IPS-11a (cell line): ENCODE results near the gene NRF1.
"Not testable (repeated sequence)": the region's sequence is repeated elsewhere in the genome, so short reads cannot be mapped to it uniquely, and the experiment has no call there.

ENCODE experiments used
- H3K4me3 ChIP-seq: one replicate; pipeline ENCODE4 v1.5.1; 2013; ENCODE audit warnings: low read depth, low read length, control low read depth

NRF1 gene

GRCh38 chr7:129611246-129612111, at the start of gene NRF1:
Gene NRF1, plus strand, starts transcription at chr7:129611720. Its CDS starts 45,632 bp downstream, at chr7:129657352.
- H3K4me3 ChIP-seq, result peak within 1 kb of the TSS; percentile 91

GRCh38 chr7:129566323-129566722, 45.2 kb upstream of the NRF1 start:
- not testable (repeated sequence) for H3K4me3 ChIP-seq

DNA sequence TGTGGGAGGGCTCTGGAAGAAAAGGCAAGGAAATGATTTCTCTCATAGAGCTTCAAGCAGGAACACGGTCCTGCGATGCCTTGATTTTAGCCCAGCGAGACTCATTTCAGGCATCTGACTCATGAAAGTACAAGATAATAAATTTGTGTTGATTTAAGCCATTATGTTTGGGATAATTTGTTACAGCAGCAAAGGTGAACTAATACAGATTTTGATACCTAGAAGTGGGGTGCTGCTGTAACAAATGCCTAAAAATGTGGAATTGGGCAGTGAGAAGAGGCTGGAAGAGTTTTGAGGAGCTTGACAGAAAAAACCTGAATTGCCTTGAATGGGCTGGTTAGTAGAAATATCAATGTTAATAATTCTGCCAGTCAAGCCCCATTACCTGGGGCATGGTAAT, 44.1 kb upstream of the NRF1 start:
- no peak overlapping the region for H3K4me3 ChIP-seq

DNA sequence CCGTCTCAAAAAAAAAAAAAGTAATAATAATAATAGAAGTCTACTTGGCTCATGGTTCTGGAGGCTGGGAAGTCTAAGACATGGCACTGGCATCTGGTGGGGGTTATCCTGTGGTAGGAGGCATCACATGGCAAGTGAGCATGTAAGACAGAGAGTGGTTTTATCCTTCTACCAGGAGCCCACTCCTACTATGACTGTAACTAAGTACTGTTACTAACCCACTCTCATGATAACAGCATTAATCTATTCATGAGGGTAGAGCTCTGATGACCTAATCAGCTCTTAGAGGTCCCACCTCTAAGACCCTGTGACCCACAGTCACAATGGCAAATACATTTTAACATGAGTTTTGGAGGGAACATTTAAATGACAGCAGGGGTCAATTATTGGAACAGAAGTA, 43.3 kb upstream of the NRF1 start:
- H3K4me3 ChIP-seq, result no peak overlapping the region

GRCh38 chr7:129569326-129569725, 42.2 kb upstream of the NRF1 start:
- H3K4me3 ChIP-seq, result no peak overlapping the region

GRCh38 chr7:129569811-129570215, 41.7 kb upstream of the NRF1 start:
- H3K4me3 ChIP-seq, result no peak overlapping the region

DNA sequence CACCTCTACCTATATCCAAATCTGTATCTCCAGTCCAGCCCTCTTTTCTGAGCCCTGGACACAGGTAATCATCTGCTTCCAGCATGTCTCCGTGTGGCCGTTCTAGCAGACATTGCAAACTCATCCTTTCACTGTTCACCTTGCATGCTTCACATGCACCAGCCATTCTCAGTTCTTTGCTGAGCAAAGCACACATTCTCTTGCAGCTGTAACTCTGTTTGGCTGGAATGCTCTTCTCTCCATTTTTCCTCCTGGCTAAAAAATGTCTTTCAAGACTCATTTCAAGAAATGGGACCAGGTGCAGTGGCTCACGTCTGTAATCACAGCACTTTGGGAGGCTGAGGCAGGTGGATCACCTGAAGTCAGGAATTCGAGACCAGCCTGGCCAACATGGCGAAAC, 40.3 kb upstream of the NRF1 start:
- H3K4me3 ChIP-seq, result no peak overlapping the region

DNA sequence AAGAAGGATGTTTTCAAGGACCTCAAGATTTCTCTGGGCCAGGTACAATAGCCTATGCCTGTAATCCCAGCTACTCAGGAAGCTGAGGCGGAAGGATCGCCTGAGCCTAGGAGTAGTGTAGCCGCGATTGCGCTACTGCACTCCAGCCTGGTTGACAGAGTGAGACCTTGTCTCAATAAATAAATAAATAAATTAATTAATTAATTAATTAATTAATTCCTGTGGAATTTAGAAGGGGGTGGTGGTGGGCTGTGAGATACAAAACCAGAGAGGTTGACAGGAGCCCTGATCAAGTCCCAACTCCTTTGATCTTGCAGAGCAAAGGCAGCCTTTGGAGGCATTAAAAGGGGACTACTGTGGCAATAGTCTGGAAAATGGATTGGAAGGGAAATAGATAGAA, 39.3 kb upstream of the NRF1 start:
- no peak overlapping the region for H3K4me3 ChIP-seq

DNA sequence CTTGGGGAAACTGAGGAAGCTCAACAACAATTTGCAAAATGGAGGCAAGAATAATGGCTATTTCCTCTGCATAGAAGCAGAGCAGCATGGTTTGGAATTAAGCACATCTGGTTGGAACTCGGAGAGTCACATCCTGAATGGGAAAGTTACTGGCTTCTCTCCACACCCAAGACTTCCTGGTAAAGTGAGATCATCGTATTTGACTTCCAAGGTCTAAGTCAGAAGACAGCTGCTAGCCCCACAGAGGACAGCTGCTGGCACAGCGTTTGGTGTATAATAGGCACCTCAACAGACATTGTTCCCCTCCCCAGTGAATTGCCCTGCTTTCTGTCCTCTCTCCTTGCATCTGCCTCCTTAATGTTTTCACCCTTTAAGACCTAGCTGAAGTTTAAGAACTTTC, 37.0 kb upstream of the NRF1 start:
- no peak overlapping the region for H3K4me3 ChIP-seq

- no peak overlapping the region for H3K4me3 ChIP-seq
These were observed 35.8 kb upstream of the NRF1 start for GRCh38 chr7:129575699-129576098.

GRCh38 chr7:129576138-129576537, 35.4 kb upstream of the NRF1 start:
- no peak overlapping the region for H3K4me3 ChIP-seq

- no peak overlapping the region for H3K4me3 ChIP-seq
These were observed 32.7 kb upstream of the NRF1 start for GRCh38 chr7:129578829-129579228.

DNA sequence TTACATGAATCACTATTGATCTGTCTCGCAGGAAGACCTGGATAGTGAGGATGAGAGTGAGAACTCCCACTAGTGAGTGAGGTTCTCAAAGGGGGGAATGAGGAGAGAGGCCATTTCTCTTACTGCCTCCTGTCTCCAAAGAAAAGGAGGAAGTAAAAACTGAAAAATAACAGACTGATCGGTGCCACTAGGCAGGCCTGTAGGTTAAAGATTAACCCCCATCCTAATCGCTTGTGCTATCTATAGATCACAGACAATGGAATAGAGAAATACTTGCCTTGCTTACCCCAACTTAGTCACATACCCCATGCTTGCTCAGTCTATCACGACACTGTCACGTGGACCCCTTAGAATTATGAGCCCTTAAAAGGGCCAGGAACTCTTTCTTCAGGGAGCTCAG, 25.3 kb upstream of the NRF1 start:
- not testable (repeated sequence) for H3K4me3 ChIP-seq

DNA sequence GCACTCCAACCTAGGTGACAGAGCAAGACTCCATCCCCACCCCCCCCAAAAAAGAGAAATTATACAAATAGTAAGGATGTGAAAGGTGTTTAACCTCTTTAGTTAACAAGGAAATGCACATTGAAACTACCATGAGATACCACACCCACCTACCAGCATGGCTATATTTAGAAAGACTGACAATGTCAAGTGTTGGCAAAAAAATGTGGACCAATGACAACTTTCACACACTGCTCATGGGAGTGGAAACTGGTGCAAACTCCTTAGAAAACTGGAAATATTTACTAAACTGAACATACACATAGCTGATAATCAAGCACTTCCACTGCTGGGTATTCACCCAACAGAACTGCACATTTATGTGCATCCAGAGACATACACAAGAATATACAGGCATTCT, 23.3 kb upstream of the NRF1 start:
- H3K4me3 ChIP-seq, result no peak overlapping the region

GRCh38 chr7:129591868-129592267, 19.7 kb upstream of the NRF1 start:
- H3K4me3 ChIP-seq, result no peak overlapping the region

GRCh38 chr7:129596386-129596785, 15.1 kb upstream of the NRF1 start:
- not testable (repeated sequence) for H3K4me3 ChIP-seq

DNA sequence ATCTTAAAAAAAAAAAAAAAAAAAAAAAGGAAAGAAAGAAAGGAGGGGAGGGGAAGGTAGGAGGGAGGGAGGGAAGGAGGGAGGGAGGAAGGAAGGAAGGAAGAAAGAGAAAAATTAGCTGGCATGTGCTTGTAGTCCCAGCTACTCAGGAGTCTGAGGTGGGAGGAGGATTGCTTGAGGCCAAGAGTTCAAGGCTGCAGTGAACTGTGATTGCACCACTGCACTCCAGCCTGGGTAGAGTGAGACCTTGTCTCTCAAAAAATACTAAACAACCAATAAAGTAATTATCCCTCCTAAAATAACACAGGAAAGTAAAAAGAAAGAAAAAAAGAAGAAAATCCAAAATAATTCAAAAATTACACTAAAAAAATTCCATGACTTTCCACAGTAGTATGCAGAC, 13.8 kb upstream of the NRF1 start:
- H3K4me3 ChIP-seq, result no peak overlapping the region

DNA sequence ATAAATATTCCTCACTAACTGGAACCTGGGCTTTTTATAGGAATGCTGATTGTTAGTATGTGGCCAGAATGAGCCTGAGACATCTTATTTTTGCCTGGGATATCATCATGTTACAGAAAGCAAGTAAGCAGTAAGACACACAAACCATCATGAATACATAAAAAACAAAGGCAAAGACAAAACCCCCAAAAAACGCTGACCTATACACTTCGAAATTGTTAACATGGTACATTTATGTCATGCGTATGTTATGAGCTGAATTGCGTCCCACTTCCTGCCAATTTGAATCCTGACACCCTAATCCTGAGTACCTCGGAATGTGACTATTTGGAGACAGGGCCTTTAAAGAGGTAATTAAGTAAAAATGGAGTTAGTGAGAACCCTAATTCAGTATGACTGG, 12.3 kb upstream of the NRF1 start:
- H3K4me3 ChIP-seq, result no peak overlapping the region

GRCh38 chr7:129603594-129603993, 7.9 kb upstream of the NRF1 start:
- not testable (repeated sequence) for H3K4me3 ChIP-seq

DNA sequence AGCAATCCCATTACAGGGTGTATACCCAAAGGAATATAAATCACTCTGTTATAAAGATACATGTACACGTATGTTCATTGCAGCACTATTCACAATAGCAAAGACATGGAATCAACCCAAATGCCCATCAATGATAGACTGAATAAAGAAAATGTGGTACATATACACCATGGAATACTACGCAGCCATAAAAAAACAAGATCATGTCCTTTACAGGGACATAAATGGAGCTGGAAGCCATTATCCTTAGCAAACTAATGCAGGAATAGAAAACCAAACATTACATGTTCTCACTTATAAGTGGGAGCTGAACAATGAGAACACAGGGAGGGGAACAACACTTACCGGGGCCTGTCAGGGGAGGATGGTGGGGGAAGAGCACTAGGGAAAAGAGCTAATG, 7.5 kb upstream of the NRF1 start:
- H3K4me3 ChIP-seq, result not testable (repeated sequence)

- H3K4me3 ChIP-seq, result no peak overlapping the region
These were observed 6.6 kb upstream of the NRF1 start for GRCh38 chr7:129604713-129605437.

- no peak overlapping the region for H3K4me3 ChIP-seq
These were observed 5.4 kb upstream of the NRF1 start for GRCh38 chr7:129605960-129606614.
